ENCODE data around the gene FOXN3. TPM values are rescaled to one million over a fixed set of nuclear protein-coding genes. Genes with fewer than 3 reads are reported as not detected.

The FOXN3 gene
- polyA plus RNA-seq, 1 donor (not counting 4 experiments of a cell fraction or from before 2014, with no cell fraction given) = 10.2 TPM

DNA sequence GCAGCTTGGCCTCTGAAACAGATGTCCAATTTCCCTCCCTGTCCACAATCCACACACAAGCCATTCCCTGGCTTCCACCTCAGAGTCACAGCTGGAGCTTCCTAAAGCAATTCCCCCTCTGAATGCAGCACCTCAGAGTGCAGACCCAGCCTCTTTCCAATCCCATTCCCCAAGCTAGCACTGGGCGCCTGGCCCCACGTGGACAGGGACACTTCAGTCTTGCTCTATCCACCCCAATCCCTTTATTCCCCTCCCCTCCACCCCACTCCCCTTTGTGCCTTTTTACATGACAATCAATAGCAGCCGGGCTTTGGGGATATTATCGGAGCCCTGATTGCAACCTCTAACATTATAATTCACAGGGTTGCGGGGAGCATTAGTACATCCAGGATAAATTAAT is 300.0 kb downstream of the FOXN3 start:
- Histone ChIP-seq H3K4me2 (ENCODE audit: control insufficient read depth, extremely low read depth, insufficient read depth, low read depth, low read length) (no peak overlapping the region), H3K27me3 (ENCODE audit: control insufficient read depth, extremely low read depth, insufficient read depth, low read length) (no peaks in the 10 kb centered on the region), H3K36me3 (ENCODE audit: control insufficient read depth in 2 of 2, extremely low read depth in 1 of 2, insufficient read depth in 2 of 2, low read length in 2 of 2) (no peaks in the 10 kb centered on the region), H3K79me2 (ENCODE audit: control insufficient read depth, insufficient read depth, low read length) (no peaks in the 10 kb centered on the region), H3K4me1 (ENCODE audit: control insufficient read depth, extremely low read depth, insufficient read depth, low read length) (no peaks in the 10 kb centered on the region), H3K9ac (ENCODE audit: control insufficient read depth, extremely low read depth, insufficient read depth, low read length) (no peak overlapping the region), H3K4me3 (ENCODE audit: control insufficient read depth in 2 of 3, extremely low read depth in 1 of 3, insufficient read depth in 2 of 3, low read depth in 1 of 3, low read length in 3 of 3) (no peak overlapping the region), H4K20me1 (ENCODE audit: control insufficient read depth, extremely low read depth, insufficient read depth, low read length) (no peaks in the 10 kb centered on the region), H3K27ac (ENCODE audit: control insufficient read depth, insufficient read depth, low read length) (no peak overlapping the region), H3K9me3 (ENCODE audit: control insufficient read depth, low read depth, low read length) (no peaks in the 10 kb centered on the region), H2AFZ (ENCODE audit: control insufficient read depth, low read length) (no peak overlapping the region), H3K9me1 (ENCODE audit: control insufficient read depth, extremely low read depth, insufficient read depth, low read length) (no peaks in the 10 kb centered on the region)
- FAIRE-seq = no peak
- dilution Hi-C loops (cut with MboI; ENCODE audit: extremely low pct_ligation_motif_present, low sequenced_read_pairs) = no loop called here
- TF ChIP-seq, protein P1, sequence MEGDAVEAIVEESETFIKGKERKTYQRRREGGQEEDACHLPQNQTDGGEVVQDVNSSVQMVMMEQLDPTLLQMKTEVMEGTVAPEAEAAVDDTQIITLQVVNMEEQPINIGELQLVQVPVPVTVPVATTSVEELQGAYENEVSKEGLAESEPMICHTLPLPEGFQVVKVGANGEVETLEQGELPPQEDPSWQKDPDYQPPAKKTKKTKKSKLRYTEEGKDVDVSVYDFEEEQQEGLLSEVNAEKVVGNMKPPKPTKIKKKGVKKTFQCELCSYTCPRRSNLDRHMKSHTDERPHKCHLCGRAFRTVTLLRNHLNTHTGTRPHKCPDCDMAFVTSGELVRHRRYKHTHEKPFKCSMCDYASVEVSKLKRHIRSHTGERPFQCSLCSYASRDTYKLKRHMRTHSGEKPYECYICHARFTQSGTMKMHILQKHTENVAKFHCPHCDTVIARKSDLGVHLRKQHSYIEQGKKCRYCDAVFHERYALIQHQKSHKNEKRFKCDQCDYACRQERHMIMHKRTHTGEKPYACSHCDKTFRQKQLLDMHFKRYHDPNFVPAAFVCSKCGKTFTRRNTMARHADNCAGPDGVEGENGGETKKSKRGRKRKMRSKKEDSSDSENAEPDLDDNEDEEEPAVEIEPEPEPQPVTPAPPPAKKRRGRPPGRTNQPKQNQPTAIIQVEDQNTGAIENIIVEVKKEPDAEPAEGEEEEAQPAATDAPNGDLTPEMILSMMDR (optimal IDR thresholded peaks at IDR 0.05 in 1 of 3, IDR thresholded peaks at IDR 0.05 in 1 of 3, conservative IDR thresholded peaks at IDR 0.05 in 1 of 3; ENCODE audit: extremely low read depth in 1 of 3, insufficient read depth in 2 of 3, low read length in 3 of 3) = no peak
- TF ChIP-seq EZH2 (IDR thresholded peaks at IDR 0.05; ENCODE audit: low read length) = no peak
- DNase-seq (ENCODE audit: low read depth, low spot score) = no peak

DNA sequence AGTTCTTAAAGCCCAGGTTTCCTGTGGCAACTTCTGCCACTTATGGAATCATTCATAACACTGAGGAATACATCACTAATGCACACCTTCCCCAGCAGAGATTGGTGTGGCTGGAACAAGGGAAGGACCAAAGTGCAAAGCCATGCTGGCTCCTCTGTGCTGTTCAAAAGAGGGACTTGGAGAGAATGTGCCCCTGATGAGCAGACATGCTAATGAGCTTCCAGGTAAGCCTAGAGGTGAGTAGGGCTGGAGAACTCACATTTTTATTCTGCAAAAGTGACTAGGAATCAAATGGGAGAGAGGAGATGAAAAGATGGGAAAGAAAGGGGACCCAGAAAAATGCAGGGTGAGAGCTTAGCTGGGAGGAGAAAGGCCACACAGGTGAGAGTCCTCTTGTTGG is 302.9 kb downstream of the FOXN3 start:
- Histone ChIP-seq H3K27me3 (ENCODE audit: control insufficient read depth, extremely low read depth, insufficient read depth, low read length) (no peaks in the 10 kb centered on the region), H3K36me3 (ENCODE audit: control insufficient read depth in 2 of 2, extremely low read depth in 1 of 2, insufficient read depth in 2 of 2, low read length in 2 of 2) (no peaks in the 10 kb centered on the region), H3K79me2 (ENCODE audit: control insufficient read depth, insufficient read depth, low read length) (no peaks in the 10 kb centered on the region), H3K4me3 (ENCODE audit: control insufficient read depth in 2 of 3, extremely low read depth in 1 of 3, insufficient read depth in 2 of 3, low read depth in 1 of 3, low read length in 3 of 3) (no peak overlapping the region), H3K9me3 (ENCODE audit: control insufficient read depth, low read depth, low read length) (no peaks in the 10 kb centered on the region), H3K9me1 (ENCODE audit: control insufficient read depth, extremely low read depth, insufficient read depth, low read length) (no peaks in the 10 kb centered on the region), H2AFZ (ENCODE audit: control insufficient read depth, low read length) (no peak overlapping the region), H4K20me1 (ENCODE audit: control insufficient read depth, extremely low read depth, insufficient read depth, low read length) (no peaks in the 10 kb centered on the region), H3K4me2 (ENCODE audit: control insufficient read depth, extremely low read depth, insufficient read depth, low read depth, low read length) (no peak overlapping the region), H3K9ac (ENCODE audit: control insufficient read depth, extremely low read depth, insufficient read depth, low read length) (no peak overlapping the region), H3K4me1 (ENCODE audit: control insufficient read depth, extremely low read depth, insufficient read depth, low read length) (no peaks in the 10 kb centered on the region), H3K27ac (ENCODE audit: control insufficient read depth, insufficient read depth, low read length) (no peak overlapping the region)
- TF ChIP-seq, protein P1 (optimal IDR thresholded peaks at IDR 0.05 in 1 of 3, IDR thresholded peaks at IDR 0.05 in 1 of 3, conservative IDR thresholded peaks at IDR 0.05 in 1 of 3; ENCODE audit: extremely low read depth in 1 of 3, insufficient read depth in 2 of 3, low read length in 3 of 3) = no peak
- TF ChIP-seq EZH2 (IDR thresholded peaks at IDR 0.05; ENCODE audit: low read length) = no peak
- DNase-seq (ENCODE audit: low read depth, low spot score) (no peak), FAIRE-seq (no peak)
- dilution Hi-C loops (cut with MboI; ENCODE audit: extremely low pct_ligation_motif_present, low sequenced_read_pairs) = no loop called here
